ENCODE data around the gene RBM38.

RBM38 gene

DNA sequence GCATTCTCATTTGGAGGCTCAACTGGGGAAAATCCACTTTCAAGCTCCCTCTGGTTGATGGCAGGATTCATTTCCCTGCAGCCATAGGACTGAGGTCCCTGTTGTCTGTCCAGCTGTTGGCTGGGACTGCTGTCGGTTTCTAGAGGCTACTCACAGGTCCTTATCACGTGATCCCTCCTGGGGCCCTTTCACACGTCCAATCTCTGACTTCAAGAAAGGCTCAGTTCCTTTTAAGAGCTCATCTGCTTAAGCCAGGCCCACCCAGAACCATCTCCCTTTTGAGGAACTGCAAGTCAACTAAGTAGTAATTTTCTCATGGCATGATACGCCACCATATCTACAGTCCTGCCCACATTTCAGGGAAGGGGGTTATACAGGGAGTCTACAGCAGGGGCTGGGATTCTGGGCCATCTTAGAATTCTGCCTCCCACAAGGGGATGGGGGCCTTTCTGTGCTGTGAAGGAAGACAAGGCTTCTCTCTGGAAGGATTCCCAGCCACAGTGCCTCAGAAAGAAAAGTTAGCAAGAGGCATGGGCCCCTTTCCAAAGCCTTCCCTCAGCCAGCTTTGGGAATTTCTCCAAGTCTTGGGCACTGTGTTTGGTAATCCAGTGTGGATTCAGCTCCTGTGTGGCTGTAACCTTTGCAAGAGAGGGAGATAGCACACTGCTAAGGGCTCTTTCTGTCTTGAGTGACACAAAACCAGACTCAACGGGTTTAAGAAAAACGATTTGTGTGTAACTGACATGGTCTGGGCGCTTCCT is 67.4 kb downstream of the RBM38 start:
- no peak for DNase-seq
- in situ Hi-C loops (cut with HindIII; ENCODE audit: low pct_ligation_motif_present, low pct_unique_long_range_greater_than_20kb, low sequenced_read_pairs) = no loop called here
